ENCODE measurements around the gene BTBD3. TPM values are rescaled to one million over a fixed set of nuclear protein-coding genes. Genes with fewer than 3 reads are reported as not detected.

BTBD3 gene
- total RNA-seq, 6 donors from 2014 or later: 17.9 to 47.7 (median 25.1) TPM

GRCh38 chr20:11972478-11972877, 54.8 kb downstream of the BTBD3 start:
- TF ChIP-seq, protein P1, sequence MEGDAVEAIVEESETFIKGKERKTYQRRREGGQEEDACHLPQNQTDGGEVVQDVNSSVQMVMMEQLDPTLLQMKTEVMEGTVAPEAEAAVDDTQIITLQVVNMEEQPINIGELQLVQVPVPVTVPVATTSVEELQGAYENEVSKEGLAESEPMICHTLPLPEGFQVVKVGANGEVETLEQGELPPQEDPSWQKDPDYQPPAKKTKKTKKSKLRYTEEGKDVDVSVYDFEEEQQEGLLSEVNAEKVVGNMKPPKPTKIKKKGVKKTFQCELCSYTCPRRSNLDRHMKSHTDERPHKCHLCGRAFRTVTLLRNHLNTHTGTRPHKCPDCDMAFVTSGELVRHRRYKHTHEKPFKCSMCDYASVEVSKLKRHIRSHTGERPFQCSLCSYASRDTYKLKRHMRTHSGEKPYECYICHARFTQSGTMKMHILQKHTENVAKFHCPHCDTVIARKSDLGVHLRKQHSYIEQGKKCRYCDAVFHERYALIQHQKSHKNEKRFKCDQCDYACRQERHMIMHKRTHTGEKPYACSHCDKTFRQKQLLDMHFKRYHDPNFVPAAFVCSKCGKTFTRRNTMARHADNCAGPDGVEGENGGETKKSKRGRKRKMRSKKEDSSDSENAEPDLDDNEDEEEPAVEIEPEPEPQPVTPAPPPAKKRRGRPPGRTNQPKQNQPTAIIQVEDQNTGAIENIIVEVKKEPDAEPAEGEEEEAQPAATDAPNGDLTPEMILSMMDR (IDR thresholded peaks at IDR 0.05): no peak
- no peak for TF ChIP-seq POLR2AphosphoS5 (IDR thresholded peaks at IDR 0.05)
- TF ChIP-seq POLR2A (IDR thresholded peaks at IDR 0.05): no peak
- TF ChIP-seq EP300 (IDR thresholded peaks at IDR 0.05): no peak
- WGBS, 2 donors: 91 to 93% methylated on average over 2 of the region's 2 CpGs

More at GRCh38 chr20:11972478-11972877, 54.8 kb downstream of the BTBD3 start:
- H3K4me1 ChIP-seq: no peaks in the 10 kb centered on the region
- H3K4me3 ChIP-seq: no peak overlapping the region
- no peak for DNase-seq
- H3K9me3 ChIP-seq: no peaks in the 10 kb centered on the region
- H3K27me3 ChIP-seq: no peaks in the 10 kb centered on the region
- no peak overlapping the region for H3K27ac ChIP-seq
- no peak for ATAC-seq (ENCODE audit: low FRiP score in 2 of 2)
- no peaks in the 10 kb centered on the region for H3K36me3 ChIP-seq
